Parathyroid adenoma (tissue), 2 donors: ENCODE results near the gene MSS51.
"Not testable (repeated sequence)": the region's sequence is repeated elsewhere in the genome, so short reads cannot be mapped to it uniquely, and the experiment has no call there.

ENCODE experiments used
- H2AFZ ChIP-seq: fragments of 300-600 bp; sonication (generic); one replicate; pipeline ENCODE4 v1.7.0; 2017; ENCODE audit warnings: antibody characterized with exemption, mild to moderate bottlenecking
- H3K27ac ChIP-seq: fragments of 300-600 bp; sonication (generic); one replicate; pipeline ENCODE4 v1.7.0; 2017
- H3K27me3 ChIP-seq: fragments of 300-600 bp; sonication (generic); one replicate; pipeline ENCODE4 v1.7.0; 2017; ENCODE audit warnings: low read length; ENCODE audit not compliant: control insufficient read depth, insufficient read depth
- H3K36me3 ChIP-seq: fragments of 300-600 bp; sonication (generic); one replicate; pipeline ENCODE4 v1.7.0; 2017; ENCODE audit warnings: low read length; ENCODE audit not compliant: control insufficient read depth, insufficient read depth
- H3K4me1 ChIP-seq: fragments of 300-600 bp; sonication (generic); one replicate; pipeline ENCODE4 v1.7.0; 2017; ENCODE audit warnings: control low read depth
- H3K4me2 ChIP-seq: fragments of 300-600 bp; sonication (generic); one replicate; pipeline ENCODE4 v1.7.0; 2017; ENCODE audit warnings: low read length
- H3K4me3 ChIP-seq: fragments of 300-600 bp; sonication (generic); one replicate; pipeline ENCODE4 v1.7.0; 2017; ENCODE audit warnings: low read depth, low read length
- H3K79me2 ChIP-seq: fragments of 300-600 bp; sonication (generic); one replicate; pipeline ENCODE4 v1.7.0; 2017; ENCODE audit warnings: control low read depth
- H3K9ac ChIP-seq: fragments of 300-600 bp; sonication (generic); one replicate; pipeline ENCODE4 v1.7.0; 2017; ENCODE audit warnings: mild to moderate bottlenecking
- H3K9me3 ChIP-seq: fragments of 300-600 bp; sonication (generic); one replicate; pipeline ENCODE4 v1.7.0; 2017; ENCODE audit warnings: low read length; ENCODE audit not compliant: control insufficient read depth
- TF ChIP-seq, protein P1 (sequence below): fragments of 300-600 bp; sonication (generic); IDR thresholded peaks from one replicate; pipeline ENCODE4 v1.7.0; 2017; ENCODE audit warnings: antibody characterized with exemption, mild to moderate bottlenecking
- donor health status: primary hyperparathyroidism.

Gene MSS51

DNA sequence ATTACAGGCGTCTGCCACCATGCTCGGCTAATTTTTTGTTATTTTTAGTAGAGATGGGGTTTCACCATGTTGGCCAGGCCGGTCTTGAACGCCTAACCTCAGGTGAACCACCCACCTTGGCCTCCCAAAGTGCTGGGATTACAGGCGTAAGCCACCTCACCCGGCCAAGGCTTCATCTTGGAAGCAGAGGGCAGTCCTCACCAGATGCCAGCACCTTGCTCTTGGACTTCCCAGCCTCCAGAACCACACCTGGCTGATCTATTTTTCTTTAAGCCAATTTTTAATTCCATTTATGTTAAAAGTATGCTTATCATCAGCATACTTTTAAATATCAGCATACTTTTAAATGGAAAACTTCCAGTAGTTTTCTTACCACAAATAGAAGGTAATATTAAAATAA lies 31.7 kb downstream of the MSS51 start:
- H3K9me3 ChIP-seq = no peaks in the 10 kb centered on the region
- H3K27me3 ChIP-seq = no peaks in the 10 kb centered on the region
- H3K9ac ChIP-seq = no peak overlapping the region
- no peak overlapping the region for H3K27ac ChIP-seq
- TF ChIP-seq, protein P1, sequence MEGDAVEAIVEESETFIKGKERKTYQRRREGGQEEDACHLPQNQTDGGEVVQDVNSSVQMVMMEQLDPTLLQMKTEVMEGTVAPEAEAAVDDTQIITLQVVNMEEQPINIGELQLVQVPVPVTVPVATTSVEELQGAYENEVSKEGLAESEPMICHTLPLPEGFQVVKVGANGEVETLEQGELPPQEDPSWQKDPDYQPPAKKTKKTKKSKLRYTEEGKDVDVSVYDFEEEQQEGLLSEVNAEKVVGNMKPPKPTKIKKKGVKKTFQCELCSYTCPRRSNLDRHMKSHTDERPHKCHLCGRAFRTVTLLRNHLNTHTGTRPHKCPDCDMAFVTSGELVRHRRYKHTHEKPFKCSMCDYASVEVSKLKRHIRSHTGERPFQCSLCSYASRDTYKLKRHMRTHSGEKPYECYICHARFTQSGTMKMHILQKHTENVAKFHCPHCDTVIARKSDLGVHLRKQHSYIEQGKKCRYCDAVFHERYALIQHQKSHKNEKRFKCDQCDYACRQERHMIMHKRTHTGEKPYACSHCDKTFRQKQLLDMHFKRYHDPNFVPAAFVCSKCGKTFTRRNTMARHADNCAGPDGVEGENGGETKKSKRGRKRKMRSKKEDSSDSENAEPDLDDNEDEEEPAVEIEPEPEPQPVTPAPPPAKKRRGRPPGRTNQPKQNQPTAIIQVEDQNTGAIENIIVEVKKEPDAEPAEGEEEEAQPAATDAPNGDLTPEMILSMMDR = no peak
- no peak overlapping the region for H3K4me3 ChIP-seq
- no peak overlapping the region for H2AFZ ChIP-seq
- no peak overlapping the region for H3K4me2 ChIP-seq
- no peaks in the 10 kb centered on the region for H3K36me3 ChIP-seq
- H3K4me1 ChIP-seq = peaks cover 6% of the 10 kb centered on the region
- H3K79me2 ChIP-seq = peaks cover 73% of the 10 kb centered on the region

GRCh38 chr10:73399063-73399462 lies 34.3 kb downstream of the MSS51 start:
- peaks cover 55% of the 10 kb centered on the region for H3K79me2 ChIP-seq
- H3K27me3 ChIP-seq = no peaks in the 10 kb centered on the region
- H3K9me3 ChIP-seq = no peaks in the 10 kb centered on the region
- H3K4me2 ChIP-seq = no peak overlapping the region
- H3K9ac ChIP-seq = no peak overlapping the region
- H3K36me3 ChIP-seq = no peaks in the 10 kb centered on the region
- TF ChIP-seq, protein P1 = no peak
- H3K4me1 ChIP-seq = peaks cover 3% of the 10 kb centered on the region
- H2AFZ ChIP-seq = no peak overlapping the region
- no peak overlapping the region for H3K4me3 ChIP-seq
- no peak overlapping the region for H3K27ac ChIP-seq

DNA sequence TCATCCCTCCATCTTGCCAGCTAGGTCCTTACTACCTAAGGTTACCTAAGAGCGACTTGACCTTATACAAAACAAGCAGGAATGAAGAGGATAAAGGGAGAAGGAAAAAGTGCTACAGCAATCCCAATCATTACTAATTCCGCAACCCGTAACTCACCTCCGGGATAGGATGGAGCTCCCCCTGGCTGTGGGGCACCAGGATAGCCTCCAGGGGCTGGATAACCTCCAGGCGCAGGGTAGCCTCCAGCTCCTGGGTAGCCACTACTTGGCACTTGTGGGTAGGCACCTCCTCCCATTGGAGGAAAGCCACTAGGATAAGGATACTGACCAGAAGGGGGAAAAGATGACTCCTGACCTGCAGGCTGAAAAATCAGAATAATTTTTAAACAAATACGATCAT lies 35.3 kb downstream of the MSS51 start:
- H3K4me1 ChIP-seq = no peaks in the 10 kb centered on the region
- H3K4me2 ChIP-seq = no peak overlapping the region
- no peak overlapping the region for H2AFZ ChIP-seq
- peaks cover 48% of the 10 kb centered on the region for H3K79me2 ChIP-seq
- no peak overlapping the region for H3K9ac ChIP-seq
- no peak overlapping the region for H3K27ac ChIP-seq
- no peak overlapping the region for H3K4me3 ChIP-seq
- TF ChIP-seq, protein P1 = no peak
- H3K36me3 ChIP-seq = no peaks in the 10 kb centered on the region
- H3K27me3 ChIP-seq = no peaks in the 10 kb centered on the region
- H3K9me3 ChIP-seq = no peaks in the 10 kb centered on the region

DNA sequence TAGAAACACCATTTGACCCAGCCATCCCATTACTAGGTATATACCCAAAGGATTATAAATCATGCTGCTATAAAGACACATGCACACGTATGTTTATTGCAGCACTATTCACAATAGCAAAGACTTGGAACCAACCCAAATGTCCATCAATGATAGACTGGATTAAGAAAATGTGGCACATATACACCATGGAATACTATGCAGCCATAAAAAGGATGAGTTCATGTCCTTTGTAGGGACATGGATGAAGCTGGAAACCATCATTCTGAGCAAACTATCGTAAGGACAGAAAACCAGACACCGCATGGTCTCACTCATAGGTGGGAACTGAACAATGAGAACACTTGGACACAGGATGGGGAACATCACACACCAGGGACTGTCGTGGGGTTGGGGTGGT lies 39.0 kb downstream of the MSS51 start:
- H3K9me3 ChIP-seq, H3K4me2 ChIP-seq, H3K4me1 ChIP-seq, H3K36me3 ChIP-seq, H3K27ac ChIP-seq, H2AFZ ChIP-seq, H3K9ac ChIP-seq, H3K4me3 ChIP-seq, H3K27me3 ChIP-seq: not testable (repeated sequence)
- peaks cover 30% of the 10 kb centered on the region for H3K79me2 ChIP-seq

GRCh38 chr10:73388228-73388627 lies 45.1 kb downstream of the MSS51 start:
- H3K27me3 ChIP-seq = no peaks in the 10 kb centered on the region
- no peak overlapping the region for H3K27ac ChIP-seq
- H3K9me3 ChIP-seq = no peaks in the 10 kb centered on the region
- peaks cover 27% of the 10 kb centered on the region for H3K79me2 ChIP-seq
- H3K36me3 ChIP-seq = no peaks in the 10 kb centered on the region
- H3K4me1 ChIP-seq = no peaks in the 10 kb centered on the region
- TF ChIP-seq, protein P1 = no peak
- no peak overlapping the region for H2AFZ ChIP-seq
- H3K4me2 ChIP-seq = no peak overlapping the region
- H3K4me3 ChIP-seq = no peak overlapping the region
- H3K9ac ChIP-seq = no peak overlapping the region
